A549 treated with RU486 at 1 μM for 4 hours (cell line): ENCODE results near the gene SERAC1. TPM values are rescaled to one million over a fixed set of nuclear protein-coding genes. Genes with fewer than 3 reads are reported as not detected.

Source experiments
- total RNA-seq: library from RNA; stranded (reverse); fragments of 200-300 nt; extraction: Qiagen RNA extraction; gene quantifications from 5 replicates; pipeline ENCODE4 v1.2.3, GENCODE V29; 2022; ENCODE audit warnings: low read depth

Gene SERAC1
- 2.7 to 4.0 TPM (median 3.2 TPM) in 5 replicates for total RNA-seq

DNA sequence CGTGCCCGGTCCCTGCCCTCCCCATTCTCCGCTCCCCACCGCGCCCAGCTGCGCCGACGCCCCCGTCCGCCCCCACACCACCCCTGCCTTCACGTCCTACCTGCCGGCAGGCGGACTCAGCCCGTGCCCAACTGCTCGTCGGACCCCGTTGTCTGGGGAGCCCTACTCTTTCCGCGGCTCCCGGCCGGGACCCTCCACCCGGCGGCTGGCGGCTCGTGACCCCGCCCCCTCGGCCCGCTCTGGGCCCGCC is at the start of gene SERAC1:
SERAC1 (minus strand) TSS at position 223 of the 250 bp plus-strand sequence. CDS start 9,899 bp downstream, outside the sequence.

Other genes starting within 250 kb of the SERAC1 start
- 51.8 to 64.8 TPM (median 63.7 TPM) in 5 replicates for gene SYNJ2, start 186.4 kb downstream of the SERAC1 start, total RNA-seq
- 9.4 to 18.1 TPM (median 15.8 TPM) in 5 replicates for gene GTF2H5, start 88 bp upstream of the SERAC1 start, total RNA-seq
- 3.7 to 7.3 TPM (median 6.2 TPM) in 5 replicates for gene TULP4, start 144.2 kb upstream of the SERAC1 start, total RNA-seq